ENCODE measurements around the gene BEND5. TPM values are rescaled to one million over a fixed set of nuclear protein-coding genes. Genes with fewer than 3 reads are reported as not detected.

The BEND5 gene
- total RNA-seq, 1 donor from 2014 or later, result 15.9 TPM

- H3K27me3 ChIP-seq, result no peaks in the 10 kb centered on the region
- H3K4me1 Mint-ChIP-seq, result no peaks in the 10 kb centered on the region
- H3K9me3 ChIP-seq (ENCODE audit: low read depth), result no peaks in the 10 kb centered on the region
- H4K20me1 ChIP-seq (ENCODE audit: low read depth), result no peaks in the 10 kb centered on the region
- DNase-seq (ENCODE audit: low spot score), result no peak
- TF ChIP-seq EZH2phosphoT487 (IDR thresholded peaks at IDR 0.05) (no peak), CTCF (IDR thresholded peaks at IDR 0.05) (no peak), EZH2 (IDR thresholded peaks at IDR 0.05) (no peak)
- H3K36me3 Mint-ChIP-seq, result no peaks in the 10 kb centered on the region
- no peaks in the 10 kb centered on the region for H3K9me3 Mint-ChIP-seq
- no peaks in the 10 kb centered on the region for H3K36me3 ChIP-seq
- H3K4me3 ChIP-seq, result no peak overlapping the region
- H2AFZ ChIP-seq (replicated peaks), result no peak overlapping the region
- H3K9ac ChIP-seq, result no peak overlapping the region
- H3K4me1 ChIP-seq, result no peaks in the 10 kb centered on the region
- no peak overlapping the region for H3K27ac Mint-ChIP-seq
- H3K27ac ChIP-seq, result no peak overlapping the region
- H3K27me3 Mint-ChIP-seq (ENCODE audit: insufficient read depth, low read depth), result peaks cover 5% of the 10 kb centered on the region
- no peak overlapping the region for H3K4me2 ChIP-seq
- no peaks in the 10 kb centered on the region for H3F3A ChIP-seq (ENCODE audit: low read depth)
- no peak overlapping the region for H3K4me3 Mint-ChIP-seq
- no peaks in the 10 kb centered on the region for H3K79me2 ChIP-seq (ENCODE audit: low read depth)
These were observed 58.5 kb downstream of the BEND5 start for GRCh38 chr1:48718116-48718630.

- Histone ChIP-seq H3K4me3 (no peak overlapping the region), H3K27me3 (no peaks in the 10 kb centered on the region), H3K36me3 (no peaks in the 10 kb centered on the region), H3K27ac (no peak overlapping the region), H2AFZ (replicated peaks) (no peak overlapping the region), H3K79me2 (ENCODE audit: low read depth) (no peaks in the 10 kb centered on the region), H3K9ac (no peak overlapping the region), H3K9me3 (ENCODE audit: low read depth) (no peaks in the 10 kb centered on the region), H3K4me1 (no peaks in the 10 kb centered on the region), H3F3A (ENCODE audit: low read depth) (no peaks in the 10 kb centered on the region), H3K4me2 (no peak overlapping the region), H4K20me1 (ENCODE audit: low read depth) (no peaks in the 10 kb centered on the region)
- no peak for DNase-seq (ENCODE audit: low spot score)
- H3K4me1 Mint-ChIP-seq, result no peaks in the 10 kb centered on the region
- H3K9me3 Mint-ChIP-seq, result no peaks in the 10 kb centered on the region
- TF ChIP-seq EZH2 (IDR thresholded peaks at IDR 0.05) (no peak), CTCF (IDR thresholded peaks at IDR 0.05) (no peak), EZH2phosphoT487 (IDR thresholded peaks at IDR 0.05) (no peak)
- no peak overlapping the region for H3K27ac Mint-ChIP-seq
- H3K4me3 Mint-ChIP-seq, result no peak overlapping the region
- peaks cover 6% of the 10 kb centered on the region for H3K27me3 Mint-ChIP-seq (ENCODE audit: insufficient read depth, low read depth)
- no peaks in the 10 kb centered on the region for H3K36me3 Mint-ChIP-seq
These were observed 59.6 kb downstream of the BEND5 start for GRCh38 chr1:48717082-48717481.

- no peak overlapping the region for H3K27ac Mint-ChIP-seq
- Histone ChIP-seq H3K9ac (no peak overlapping the region), H3K4me1 (peaks cover under 1% of the 10 kb centered on the region), H3K9me3 (ENCODE audit: low read depth) (no peaks in the 10 kb centered on the region), H3F3A (ENCODE audit: low read depth) (no peaks in the 10 kb centered on the region), H3K36me3 (no peaks in the 10 kb centered on the region), H3K27ac (no peak overlapping the region), H3K79me2 (ENCODE audit: low read depth) (no peaks in the 10 kb centered on the region), H3K4me3 (no peak overlapping the region), H3K27me3 (no peaks in the 10 kb centered on the region), H4K20me1 (ENCODE audit: low read depth) (no peaks in the 10 kb centered on the region), H3K4me2 (no peak overlapping the region), H2AFZ (replicated peaks) (no peak overlapping the region)
- no peak overlapping the region for H3K4me3 Mint-ChIP-seq
- no peaks in the 10 kb centered on the region for H3K9me3 Mint-ChIP-seq
- no peak for TF ChIP-seq CTCF (IDR thresholded peaks at IDR 0.05)
- TF ChIP-seq EZH2phosphoT487 (IDR thresholded peaks at IDR 0.05), result no peak
- no peak for TF ChIP-seq EZH2 (IDR thresholded peaks at IDR 0.05)
- no peaks in the 10 kb centered on the region for H3K36me3 Mint-ChIP-seq
- no peaks in the 10 kb centered on the region for H3K4me1 Mint-ChIP-seq
- peaks cover 7% of the 10 kb centered on the region for H3K27me3 Mint-ChIP-seq (ENCODE audit: insufficient read depth, low read depth)
- DNase-seq (ENCODE audit: low spot score), result no peak
These were observed 60.8 kb downstream of the BEND5 start for GRCh38 chr1:48715921-48716320.
